ENCODE results near the gene DUS1L.

DNA sequence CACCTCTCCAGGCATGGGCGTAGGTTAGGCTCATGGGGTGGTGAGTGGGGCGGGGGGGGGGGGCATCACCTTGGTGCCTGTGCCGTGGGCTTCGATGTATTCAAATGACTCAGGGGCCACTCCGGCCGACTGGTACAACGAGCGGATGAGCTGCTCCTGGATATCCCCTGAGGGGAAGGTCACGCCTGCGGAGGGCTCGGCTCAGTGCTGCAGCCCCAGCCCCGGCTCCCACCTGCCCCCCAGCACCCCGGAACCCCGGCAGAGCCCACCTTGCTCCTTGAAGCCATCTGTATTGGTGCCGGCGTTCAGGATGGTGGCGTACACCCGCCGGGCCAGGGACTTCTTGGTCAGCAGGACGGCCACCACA is 27.0 kb upstream of the DUS1L start:
- TF ChIP-seq, protein P1, sequence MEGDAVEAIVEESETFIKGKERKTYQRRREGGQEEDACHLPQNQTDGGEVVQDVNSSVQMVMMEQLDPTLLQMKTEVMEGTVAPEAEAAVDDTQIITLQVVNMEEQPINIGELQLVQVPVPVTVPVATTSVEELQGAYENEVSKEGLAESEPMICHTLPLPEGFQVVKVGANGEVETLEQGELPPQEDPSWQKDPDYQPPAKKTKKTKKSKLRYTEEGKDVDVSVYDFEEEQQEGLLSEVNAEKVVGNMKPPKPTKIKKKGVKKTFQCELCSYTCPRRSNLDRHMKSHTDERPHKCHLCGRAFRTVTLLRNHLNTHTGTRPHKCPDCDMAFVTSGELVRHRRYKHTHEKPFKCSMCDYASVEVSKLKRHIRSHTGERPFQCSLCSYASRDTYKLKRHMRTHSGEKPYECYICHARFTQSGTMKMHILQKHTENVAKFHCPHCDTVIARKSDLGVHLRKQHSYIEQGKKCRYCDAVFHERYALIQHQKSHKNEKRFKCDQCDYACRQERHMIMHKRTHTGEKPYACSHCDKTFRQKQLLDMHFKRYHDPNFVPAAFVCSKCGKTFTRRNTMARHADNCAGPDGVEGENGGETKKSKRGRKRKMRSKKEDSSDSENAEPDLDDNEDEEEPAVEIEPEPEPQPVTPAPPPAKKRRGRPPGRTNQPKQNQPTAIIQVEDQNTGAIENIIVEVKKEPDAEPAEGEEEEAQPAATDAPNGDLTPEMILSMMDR (IDR thresholded peaks at IDR 0.05) = no peak
- TF ChIP-seq ZFX (IDR thresholded peaks at IDR 0.05; ENCODE audit: borderline replicate concordance) = no peak

All from 22Rv1 (cell line).